K562 (cell line): Measurements from ENCODE around the gene KCTD7. TPM values are rescaled to one million over a fixed set of nuclear protein-coding genes. Genes with fewer than 3 reads are reported as not detected.

Source experiments
- ATAC-seq: fragments of 200-7000 bp; cut with Tn5 transposase; 3 replicates; pipeline ENCODE4 v1.9.1; 2020; ENCODE audit warnings: moderate library complexity
- BruUV-seq: library from RNA; stranded (reverse); fragments of 400-500 nt; replicated peaks from 2 replicates; lab custom pipeline; 2021; lab: Mats Ljungman, UMichigan
- CTCF ChIA-PET: fragments of 300-600 bp; formaldehyde crosslinking; extraction: SDS; loops from one replicate; lab custom pipeline; 2021; ENCODE audit warnings: low intra/inter-chr PET ratio; lab: Yijun Ruan, JAX
- POLR2A ChIA-PET: fragments of 300-600, 350-650 bp; sonication (Branson Sonifier 250); formaldehyde crosslinking; extraction: SDS; loops from one replicate; lab custom pipeline; 2021; ENCODE audit warnings: antibody characterized with exemption, inconsistent platforms; lab: Yijun Ruan, JAX
- DNase-seq, 4 experiments: peaks; one replicate each; pipeline versions ENCODE4 v3.0.0 to v3.0.0-alpha.2; 2011 to 2018; ENCODE audit warnings: low spot score in 3 of 4, mixed read lengths in 3 of 4; ENCODE audit errors: extremely low read depth in 1 of 4
- FAIRE-seq: peaks from 2 replicates; lab custom pipeline; 2011; peaks lifted over from hg19 to GRCh38; lab: Jason Lieb, UNC
- H2AFZ ChIP-seq: 2 replicates; pipeline ENCODE4 v1.6.0; 2011; ENCODE audit warnings: low read depth, low read length, control low read depth, inconsistent platforms
- H3K27ac ChIP-seq: fragments of 200-600 bp; 3 replicates; pipeline ENCODE4 v1.8.0; 2011; ENCODE audit warnings: low read depth, mild to moderate bottlenecking, control low read depth, inconsistent platforms, low read length, moderate library complexity, mixed read lengths; ENCODE audit errors: extremely low read depth
- H3K27me3 ChIP-seq, 2 experiments: fragments of 300-600 bp in 1 of 2; 2 replicates in 1 of 2; 3 replicates in 1 of 2; pipeline versions ENCODE4 v1.6.0 to v1.8.0; 2011; ENCODE audit warnings: inconsistent platforms in 2 of 2, low read length in 2 of 2, mild to moderate bottlenecking in 1 of 2, mixed read lengths in 1 of 2, moderate library complexity in 1 of 2; ENCODE audit not compliant: control insufficient read depth in 2 of 2, insufficient read depth in 2 of 2
- H3K36me3 ChIP-seq: fragments of 300-600 bp; 3 replicates; pipeline ENCODE4 v1.8.0; 2011; ENCODE audit warnings: mild to moderate bottlenecking, low read length, inconsistent platforms; ENCODE audit not compliant: control insufficient read depth, insufficient read depth
- H3K4me1 ChIP-seq, 2 experiments: fragments of 200-600 bp in 1 of 2; replicated peaks in 1 of 2; 2 replicates in 1 of 2; 3 replicates in 1 of 2; pipeline versions ENCODE4 v1.5.1 to v1.8.0; 2011; ENCODE audit warnings: inconsistent platforms in 2 of 2, low read length in 2 of 2, mild to moderate bottlenecking in 1 of 2, mixed read lengths in 1 of 2, moderate library complexity in 1 of 2; ENCODE audit not compliant: control insufficient read depth in 2 of 2, insufficient read depth in 2 of 2
- H3K4me2 ChIP-seq: 2 replicates; pipeline ENCODE4 v1.6.1; 2011; ENCODE audit warnings: low read length, control low read depth, inconsistent platforms, mixed read lengths; ENCODE audit not compliant: insufficient read depth
- H3K4me3 ChIP-seq: fragments of 200-600 bp; sonication (generic), shearing (Covaris generic); 2 replicates; pipeline ENCODE4 v1.5.1; 2016; ENCODE audit warnings: control low read depth, inconsistent platforms
- H3K79me2 ChIP-seq: fragments of 200-600 bp; 3 replicates; pipeline ENCODE4 v1.8.0; 2011; ENCODE audit warnings: low read length, inconsistent platforms; ENCODE audit not compliant: control insufficient read depth, insufficient read depth
- H3K9ac ChIP-seq, 2 experiments: 2 replicates each; pipeline versions ENCODE4 v1.6.0 to v1.6.1; 2011; ENCODE audit warnings: low read depth in 2 of 2, low read length in 2 of 2, control low read depth in 1 of 2, inconsistent platforms in 1 of 2, mild to moderate bottlenecking in 1 of 2, mixed read lengths in 1 of 2; ENCODE audit not compliant: insufficient read depth in 1 of 2
- H3K9me1 ChIP-seq: one replicate; pipeline ENCODE4 v1.6.0; 2011; ENCODE audit warnings: inconsistent platforms, mild to moderate bottlenecking, low read length, moderate library complexity; ENCODE audit not compliant: control insufficient read depth, insufficient read depth
- H3K9me3 ChIP-seq: replicated peaks from 2 replicates; pipeline ENCODE4 v1.5.1; 2011; ENCODE audit warnings: low read depth, low read length, inconsistent platforms; ENCODE audit not compliant: control insufficient read depth, insufficient read depth
- H4K20me1 ChIP-seq: replicated peaks from 2 replicates; pipeline ENCODE4 v1.6.1; 2011; ENCODE audit warnings: low read length, inconsistent platforms, mixed read lengths; ENCODE audit not compliant: control insufficient read depth, insufficient read depth
- ATF6 ChIP-seq: sonication (generic); formaldehyde crosslinking; IDR thresholded peaks from 2 replicates; pipeline ENCODE4 v1.4.0; 2020; ENCODE audit warnings: mild to moderate bottlenecking, missing genetic modification reagents
- BRD4 ChIP-seq: fragments of 200-600 bp; sonication (generic); IDR thresholded peaks from 2 replicates; pipeline ENCODE4 v1.6.1; 2017; ENCODE audit warnings: inconsistent platforms
- CBX2 ChIP-seq: fragments of 200-600 bp; sonication (generic); IDR thresholded peaks from one replicate; pipeline ENCODE4 v1.6.1; 2012; ENCODE audit warnings: mild to moderate bottlenecking, low read length, inconsistent platforms; ENCODE audit not compliant: insufficient read depth, poor library complexity, severe bottlenecking
- EGR1 ChIP-seq: fragments of 450-650 bp; conservative IDR thresholded peaks from 2 replicates; pipeline ENCODE4 v1.6.1; 2017; ENCODE audit warnings: mild to moderate bottlenecking
- ERF ChIP-seq: fragments of 450-650 bp; formaldehyde crosslinking; IDR thresholded peaks from 2 replicates; pipeline ENCODE4 v1.4.0; 2020; ENCODE audit warnings: mild to moderate bottlenecking, mixed read lengths
- FOXP4 ChIP-seq: sonication (generic); formaldehyde crosslinking; IDR thresholded peaks from 2 replicates; pipeline ENCODE4 v1.8.0; 2022; ENCODE audit warnings: mild to moderate bottlenecking, missing genetic modification reagents, borderline replicate concordance
- GABPA ChIP-seq: fragments of 200-800 bp; sonication (Bioruptor generic); conservative IDR thresholded peaks from 2 replicates; pipeline ENCODE4 v1.6.1; 2016; ENCODE audit warnings: low read depth, missing genetic modification characterization, missing compliant biosample characterization
- KDM5B ChIP-seq: fragments of 200-600 bp; sonication (generic); IDR thresholded peaks from 2 replicates; pipeline ENCODE4 v1.6.1; 2012; ENCODE audit warnings: low read depth, mild to moderate bottlenecking, moderate library complexity, low read length, control low read depth, inconsistent platforms; ENCODE audit not compliant: insufficient replicate concordance
- MBD2 ChIP-seq: sonication (generic); IDR thresholded peaks from 2 replicates; pipeline ENCODE4 v1.6.1; 2016; ENCODE audit warnings: low read depth, borderline replicate concordance
- NCOA6 ChIP-seq: fragments of 450-650 bp; IDR thresholded peaks from 2 replicates; pipeline ENCODE4 v1.6.1; 2017; ENCODE audit warnings: mild to moderate bottlenecking
- NONO ChIP-seq, 2 experiments: fragments of 200-400 bp in 1 of 2; fragments of 450-650 bp in 1 of 2; formaldehyde crosslinking in 1 of 2; IDR thresholded peaks; 2 replicates each; pipeline ENCODE4 v1.6.1; 2017; ENCODE audit warnings: low read depth in 2 of 2, mild to moderate bottlenecking in 2 of 2, moderate library complexity in 2 of 2, low read length in 1 of 2
- PBX2 ChIP-seq, 2 experiments: IDR thresholded peaks in 1 of 2; conservative IDR thresholded peaks in 1 of 2; 2 replicates each; pipeline ENCODE4 v1.6.1; 2016; ENCODE audit warnings: low read depth in 2 of 2, mild to moderate bottlenecking in 1 of 2, missing compliant biosample characterization in 1 of 2, missing genetic modification characterization in 1 of 2, moderate library complexity in 1 of 2
- SMAD2 ChIP-seq: fragments of 150-350 bp; IDR thresholded peaks from 2 replicates; pipeline ENCODE4 v1.6.1; 2014; ENCODE audit warnings: low read depth, mild to moderate bottlenecking, low read length
- TARDBP ChIP-seq: fragments of 450-650 bp; IDR thresholded peaks from 2 replicates; pipeline ENCODE4 v1.6.1; 2016
- TRIM28 ChIP-seq: fragments of 450-650 bp; IDR thresholded peaks from 2 replicates; pipeline ENCODE4 v1.6.1; 2017
- ZNF644 ChIP-seq: fragments of 200-800 bp; sonication (Bioruptor generic); IDR thresholded peaks from 2 replicates; pipeline ENCODE4 v1.6.1; 2016; ENCODE audit warnings: low read depth, missing genetic modification characterization, missing compliant biosample characterization
- WGBS: fragments of 100-300 bp; shearing (Covaris generic); methylation state at CpG from one replicate; pipeline ENCODE4 v1.1.6; 2016; ENCODE audit warnings: low coverage, mixed read lengths; ENCODE audit not compliant: insufficient coverage; ENCODE audit errors: missing lambda C conversion rate; 5-methylcytosine and 5-hydroxymethylcytosine counted together
- in situ Hi-C: fragments of 300-500 bp; cut with MboI; formaldehyde crosslinking; loops from 4 replicates; pipeline ENCODE4 v1.15.0; 2018; ENCODE audit warnings: inconsistent platforms, mixed read lengths
- intact Hi-C: fragments of 100-400 bp; cut with micrococcal nuclease; formaldehyde crosslinking; loops from 2 replicates; pipeline ENCODE4 v1.14.2; 2022
- polyA plus RNA-seq, 8 experiments: library from polyadenylated mRNA; depleted of rRNA in 4 of 8; stranded (reverse) in 5 of 8; unstranded in 3 of 8; fragments of >200 nt; fragmentation: Nextera tagmentation in 2 of 8; fragmentation: Illumina TruSeq in 1 of 8; extraction: Ambion mirVana in 2 of 8; extraction: Trizol in 1 of 8; gene quantifications; 2 replicates each; pipeline versions ENCODE4 v1.2.1 to v1.2.3, GENCODE V29; 2011 to 2014; ENCODE audit warnings: inconsistent platforms in 1 of 8, missing spikeins in 1 of 8
- total RNA-seq, 7 experiments: library from RNA; depleted of rRNA in 6 of 7; stranded (reverse); fragments of >200 nt in 6 of 7; fragmentation: Illumina TruSeq in 2 of 7; extraction: Trizol in 2 of 7; gene quantifications; 2 replicates each; pipeline versions ENCODE4 v1.2.1 to v1.2.3, GENCODE V29; 2011 to 2021; ENCODE audit warnings: low replicate concordance in 1 of 7

KCTD7 gene
- total and polyA plus RNA-seq, 9 of the 15 experiments (the other 6 are each of a cell fraction or from before 2014, with no cell fraction given) = 1.5 to 26.0 (median 9.0) TPM

DNA sequence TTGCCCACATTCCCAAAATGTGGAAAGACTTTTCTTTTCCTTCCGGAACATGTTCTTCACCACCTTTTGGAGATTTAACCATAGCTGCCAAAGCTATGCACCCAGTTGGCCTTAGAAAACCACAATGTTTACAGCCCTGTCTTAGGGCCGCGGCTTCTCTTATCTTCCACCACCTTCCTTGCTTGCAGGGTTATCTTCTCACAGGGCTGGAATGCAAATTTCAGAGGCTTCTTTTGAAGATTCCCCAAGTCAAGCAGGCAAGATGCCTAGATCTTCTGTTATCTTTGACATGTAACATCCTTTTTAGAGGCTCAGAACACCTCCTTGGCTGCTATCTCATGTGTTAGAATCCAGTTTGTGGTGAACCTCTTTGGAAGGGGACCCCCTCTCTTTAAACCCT lies 11.1 kb downstream of the KCTD7 start:
- FAIRE-seq = peak; percentile 92
- Histone ChIP-seq H3K9ac (no peak overlapping the region; a peak in 1 of 4 replicates), H2AFZ (no peak overlapping the region), H3K4me2 (peak overlapping the region; percentile 9), H3K9me1 (peaks cover 6% of the 10 kb centered on the region), H3K36me3 (peaks cover 48% of the 10 kb centered on the region), H3K4me1 (peaks cover 24 to 27% of the 10 kb centered on the region in 2 experiments), H3K79me2 (no peaks in the 10 kb centered on the region), H3K27ac (no peak overlapping the region), H3K27me3 (no peaks in the 10 kb centered on the region), H4K20me1 (peaks cover 14% of the 10 kb centered on the region), H3K9me3 (no peaks in the 10 kb centered on the region), H3K4me3 (no peak overlapping the region)
- WGBS = 9% methylated on average over 3 of the region's 3 CpGs
- intact Hi-C loops (no loop called here), in situ Hi-C loops (loop anchor here (5.0 kb wide), 1 partner anchor 33 kb away; no protein-coding TSS in a partner anchor)
- peak; percentile 91 for ATAC-seq
- ChIA-PET CTCF (no interaction called here), POLR2A (interaction anchor here (0.8 to 1.5 kb wide), 6 partner anchors 10 to 1562 kb away, joined by 3 to 5 read pairs (median 4); partner anchors contain the start of gene KCTD7)
- peak; percentile 49 to 90 (median 70) for DNase-seq
- BruUV-seq = no TSS peak
- TF ChIP-seq KDM5B (no peak), ZNF644 (tag) (peak; percentile 87; the same call in 1 of the 2 replicates), SMAD2 (no peak), TARDBP (no peak; the same call in 1 of the 2 replicates), GABPA (no peak), EGR1 (no peak), NCOA6 (no peak), ATF6 (CRISPR knock-in tag) (0 out of 2 replicates have a peak, but pooled peaks have one; percentile 79), PBX2 (CRISPR knock-in tag; IDR thresholded peaks at IDR 0.05; ENCODE audit: low read depth) (no peak), PBX2 (tag; conservative IDR thresholded peaks at IDR 0.05; ENCODE audit: low read depth) (peak; percentile 61), ERF (no peak), MBD2 (peak; percentile 64), BRD4 (no peak), TRIM28 (peak; percentile 16; the same call in 1 of the 2 replicates), CBX2 (no peak), FOXP4 (CRISPR knock-in tag) (no peak), NONO (IDR thresholded peaks at IDR 0.05; ENCODE audit: low read depth in 2 of 2, low read length in 1 of 2) (no peak)
